Measurements from ENCODE around the gene RAMP1.
"Not testable (repeated sequence)": the region's sequence is repeated elsewhere in the genome, so short reads cannot be mapped to it uniquely, and the experiment has no call there.

The RAMP1 gene

GRCh38 chr2:237921967-237922492 lies 62.6 kb downstream of the RAMP1 start:
- no peak for DNase-seq

GRCh38 chr2:237922641-237923361 lies 63.4 kb downstream of the RAMP1 start:
- DNase-seq, result peak; percentile 26 to 46

- peak; percentile 74 to 76 for DNase-seq
These were observed 64.2 kb downstream of the RAMP1 start for GRCh38 chr2:237923481-237924163.

GRCh38 chr2:237924164-237924534 lies 64.7 kb downstream of the RAMP1 start:
- no peak for DNase-seq

DNA sequence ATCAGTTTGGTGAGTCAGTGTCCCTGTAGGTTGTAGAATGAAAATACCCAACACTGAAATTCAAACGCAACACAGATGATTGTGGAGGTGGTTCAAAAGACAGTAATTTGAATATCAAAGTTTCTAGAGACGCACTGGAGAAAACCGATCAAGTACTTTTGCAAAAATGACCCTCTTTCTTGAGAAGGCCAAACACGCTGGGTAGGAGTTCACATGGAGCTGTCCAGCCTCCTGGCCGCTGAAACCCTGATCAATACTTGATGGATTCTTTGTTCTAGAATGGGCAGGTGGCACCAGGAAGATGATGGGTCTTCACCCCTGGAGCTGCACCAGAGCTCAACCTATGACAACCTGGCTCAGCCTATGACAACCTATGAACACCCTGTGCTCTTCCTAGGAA lies 67.7 kb downstream of the RAMP1 start:
- DNase-seq, result no peak

DNA sequence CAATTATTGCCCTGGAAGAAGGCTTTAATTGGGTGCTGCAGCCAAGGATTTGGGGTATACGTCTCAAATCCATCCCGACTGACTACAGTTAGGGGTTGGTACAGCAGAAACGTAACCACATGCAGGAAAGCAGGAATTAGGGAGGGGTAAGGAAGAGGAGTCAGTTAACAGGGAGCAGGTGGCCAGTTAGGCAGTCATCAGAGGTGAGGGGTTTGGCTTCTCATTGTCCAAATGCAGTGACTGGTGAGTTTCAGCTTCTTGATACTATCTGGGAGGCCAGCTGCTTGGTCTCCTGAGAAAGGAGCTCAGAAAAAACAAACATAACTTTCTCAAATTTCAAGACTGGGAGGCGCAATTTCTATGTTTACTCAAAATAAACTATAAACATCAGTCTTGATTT lies 68.6 kb downstream of the RAMP1 start:
- DNase-seq, result no peak

DNA sequence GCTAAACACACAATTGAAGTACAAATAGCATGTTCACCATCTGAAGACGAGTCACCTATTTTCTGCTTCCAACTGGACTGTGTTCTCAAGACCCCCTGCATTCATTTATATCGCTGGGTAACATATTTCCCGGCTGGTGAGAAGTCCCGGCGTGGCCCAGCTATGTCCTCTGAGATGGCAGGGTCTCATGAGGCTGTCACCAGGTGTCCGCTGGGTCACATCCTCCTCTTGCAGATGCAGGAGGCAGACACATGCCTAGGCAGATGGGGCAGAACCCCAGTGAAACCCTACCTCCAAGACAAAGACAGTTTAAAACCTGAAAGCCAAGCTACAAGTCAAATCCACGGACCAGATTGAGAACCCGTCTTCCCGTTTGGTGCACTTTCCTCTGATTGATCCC lies 70.6 kb downstream of the RAMP1 start:
- DNase-seq, result no peak

GRCh38 chr2:237931205-237931721 lies 71.8 kb downstream of the RAMP1 start:
- no peak for DNase-seq

- DNase-seq, result no peak
These were observed 73.3 kb downstream of the RAMP1 start for GRCh38 chr2:237932731-237933131.

GRCh38 chr2:237934186-237934585 lies 74.8 kb downstream of the RAMP1 start:
- no peak for DNase-seq

GRCh38 chr2:237935740-237936452 lies 76.5 kb downstream of the RAMP1 start:
- DNase-seq, result no peak

DNA sequence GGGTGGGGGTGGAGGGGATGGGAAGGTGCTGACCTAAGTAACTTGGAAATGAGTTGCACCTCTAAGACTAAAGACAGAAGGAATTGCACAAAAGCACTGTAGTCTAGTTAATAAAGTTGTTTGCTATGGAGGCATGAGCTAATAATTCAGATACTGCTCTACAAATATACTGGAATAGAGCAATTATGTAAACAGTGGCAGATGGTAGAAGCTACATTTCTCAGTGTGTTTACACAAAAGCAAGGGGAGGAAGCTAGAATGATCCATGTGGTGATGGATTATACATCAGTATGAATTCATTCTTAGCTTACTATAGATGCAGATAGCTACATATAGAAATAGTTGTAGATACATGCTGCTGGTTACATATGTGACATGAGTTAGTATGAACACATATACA lies 79.8 kb downstream of the RAMP1 start:
- DNase-seq, result no peak

DNA sequence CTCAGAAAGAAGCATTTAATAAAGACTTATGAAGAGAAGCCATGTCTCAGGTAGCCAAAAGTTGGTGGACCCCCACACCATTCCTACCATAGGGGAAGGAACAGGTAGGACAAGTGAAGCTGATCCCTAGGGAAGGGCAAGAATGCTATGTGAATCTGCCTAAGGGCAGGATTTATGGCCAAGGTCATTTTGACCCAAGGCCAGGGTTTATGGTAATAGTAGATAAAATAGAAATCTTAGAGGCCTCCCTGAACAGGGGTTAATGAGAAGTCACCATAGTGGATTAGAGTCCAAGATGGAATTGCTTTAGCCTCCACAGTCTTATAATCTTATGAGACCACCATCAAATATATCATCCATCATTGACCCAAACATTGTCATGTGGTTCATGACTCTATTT lies 81.4 kb downstream of the RAMP1 start:
- no peak for DNase-seq

DNA sequence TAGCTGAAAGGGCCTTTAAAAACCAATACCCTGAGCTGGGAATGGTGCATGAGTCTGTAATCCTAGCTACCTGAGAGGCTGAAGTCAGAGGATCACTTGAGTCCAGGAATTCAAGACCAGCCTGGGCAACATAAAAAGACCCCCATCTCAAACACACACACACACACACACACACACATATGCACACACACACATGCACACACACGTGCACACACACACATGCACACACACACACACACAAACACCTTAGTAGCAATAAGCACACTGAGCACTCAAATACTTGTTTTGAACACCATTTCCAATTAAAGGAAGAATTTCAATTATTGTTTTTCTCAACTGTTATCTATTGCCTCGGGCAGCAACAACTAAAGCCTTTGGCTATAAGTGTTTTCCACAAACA lies 81.8 kb downstream of the RAMP1 start:
- no peak for DNase-seq

GRCh38 chr2:237942513-237942899 lies 83.1 kb downstream of the RAMP1 start:
- DNase-seq, result no peak

GRCh38 chr2:237943395-237944094 lies 84.1 kb downstream of the RAMP1 start:
- no peak for DNase-seq

DNA sequence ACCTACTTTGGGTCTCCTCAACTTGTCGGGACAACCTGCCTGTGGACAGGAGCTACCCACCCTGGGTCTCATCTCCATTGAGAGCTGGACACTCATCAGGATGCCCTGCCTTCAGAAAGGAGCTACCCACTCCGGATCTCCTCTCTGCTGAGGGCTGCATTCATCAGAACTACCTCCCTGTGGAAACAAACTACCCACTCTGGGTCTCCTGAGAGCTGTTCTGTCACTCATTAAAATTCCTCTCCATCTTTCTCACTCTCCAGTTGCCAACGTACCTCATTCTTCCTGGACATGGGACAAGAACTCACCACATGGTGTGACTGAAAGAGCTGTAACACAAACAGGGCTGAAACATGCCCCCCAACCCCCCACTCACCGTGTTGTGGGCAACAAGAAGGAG lies 84.9 kb downstream of the RAMP1 start:
- DNase-seq, result no peak

DNA sequence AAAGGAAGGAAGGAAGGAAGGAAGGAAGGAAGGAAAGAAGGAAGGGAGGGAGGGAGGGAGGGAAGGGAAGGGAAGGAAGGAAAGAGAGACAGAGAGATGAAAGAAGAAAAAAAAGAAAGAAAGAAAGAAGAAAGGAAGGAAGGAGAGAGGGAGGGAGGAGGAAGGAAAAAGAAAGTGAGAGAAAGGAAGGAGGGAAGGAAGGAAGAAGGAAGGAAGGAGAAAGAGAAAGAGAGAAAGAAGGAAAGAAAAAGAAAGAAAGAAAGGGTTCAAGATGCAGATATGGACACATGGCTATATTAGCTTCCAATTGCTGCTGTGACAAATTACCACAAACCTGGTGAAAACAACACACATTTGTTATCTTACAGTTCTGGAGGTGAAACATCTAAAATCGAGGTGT lies 87.0 kb downstream of the RAMP1 start:
- DNase-seq, result no peak

DNA sequence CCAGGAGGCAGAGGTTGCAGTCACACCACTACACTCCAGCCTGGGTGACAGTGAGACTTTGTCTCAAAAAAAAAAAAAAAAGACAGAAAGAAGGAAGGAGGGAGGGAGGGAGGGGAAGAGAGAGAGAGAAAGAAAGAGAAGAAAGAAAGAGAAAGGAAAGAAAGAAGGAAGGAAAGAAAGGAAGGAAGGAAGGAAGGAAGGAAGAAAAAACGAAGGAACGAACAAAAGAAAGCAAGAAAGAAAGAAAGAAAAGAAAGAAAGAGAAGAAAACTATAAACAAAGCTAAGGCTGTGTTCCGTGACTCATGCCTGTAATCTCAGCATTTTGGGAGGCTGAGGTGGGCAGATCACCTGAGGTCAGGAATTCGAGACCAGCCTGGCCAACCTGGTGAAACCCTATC lies 91.9 kb downstream of the RAMP1 start:
- DNase-seq, result not testable (repeated sequence)

GRCh38 chr2:237951878-237952277 lies 92.5 kb downstream of the RAMP1 start:
- DNase-seq, result no peak

GRCh38 chr2:237952851-237953250 lies 93.4 kb downstream of the RAMP1 start:
- no peak for DNase-seq

- DNase-seq, result no peak
These were observed 96.4 kb downstream of the RAMP1 start for GRCh38 chr2:237955640-237956401.
